Keratinocyte (primary cell): ENCODE data around the gene CLEC12A. TPM values are rescaled to one million over a fixed set of nuclear protein-coding genes. Genes with fewer than 3 reads are reported as not detected.

Experiments
- DNase-seq: peaks from one replicate; pipeline ENCODE4 v3.0.0-alpha.2; 2011; ENCODE audit warnings: low read depth, missing footprints, low spot score
- FAIRE-seq: peaks from 2 replicates; lab custom pipeline; 2011; peaks lifted over from hg19 to GRCh38; lab: Jason Lieb, UNC
- H2AFZ ChIP-seq: 2 replicates; pipeline ENCODE4 v1.6.0; 2012; ENCODE audit warnings: low read length, control low read depth, inconsistent platforms; ENCODE audit not compliant: control insufficient read depth
- H3K27ac ChIP-seq: 2 replicates; pipeline ENCODE4 v1.5.1; 2011; ENCODE audit warnings: low read length; ENCODE audit not compliant: control insufficient read depth, insufficient read depth
- H3K27me3 ChIP-seq: 3 replicates; pipeline ENCODE4 v1.6.0; 2011; ENCODE audit warnings: low read length; ENCODE audit not compliant: control insufficient read depth, insufficient read depth; ENCODE audit errors: extremely low read depth
- H3K36me3 ChIP-seq, 2 experiments: 2 replicates in 1 of 2; 3 replicates in 1 of 2; pipeline ENCODE4 v1.5.1; 2011; ENCODE audit warnings: low read length in 2 of 2, mild to moderate bottlenecking in 1 of 2; ENCODE audit not compliant: control insufficient read depth in 2 of 2, insufficient read depth in 2 of 2; ENCODE audit errors: extremely low read depth in 1 of 2
- H3K4me1 ChIP-seq: 3 replicates; pipeline ENCODE4 v1.5.1; 2011; ENCODE audit warnings: low read length; ENCODE audit not compliant: control insufficient read depth, insufficient read depth; ENCODE audit errors: extremely low read depth
- H3K4me2 ChIP-seq: 3 replicates; pipeline ENCODE4 v1.6.0; 2011; ENCODE audit warnings: low read depth, low read length; ENCODE audit not compliant: control insufficient read depth, insufficient read depth; ENCODE audit errors: extremely low read depth
- H3K4me3 ChIP-seq, 3 experiments: fragments of 200-600 bp in 1 of 3; sonication (generic) in 1 of 3; 2 replicates in 2 of 3; 3 replicates in 1 of 3; pipeline ENCODE4 v1.5.1; 2011 to 2016; ENCODE audit warnings: low read length in 3 of 3, mild to moderate bottlenecking in 3 of 3, control low read depth in 2 of 3, inconsistent platforms in 1 of 3, low read depth in 1 of 3, mixed read lengths in 1 of 3, mixed run types in 1 of 3, moderate library complexity in 1 of 3; ENCODE audit not compliant: control insufficient read depth in 2 of 3, insufficient read depth in 2 of 3; ENCODE audit errors: extremely low read depth in 1 of 3
- H3K79me2 ChIP-seq: 2 replicates; pipeline ENCODE4 v1.6.0; 2012; ENCODE audit warnings: low read length; ENCODE audit not compliant: control insufficient read depth, insufficient read depth
- H3K9ac ChIP-seq: 3 replicates; pipeline ENCODE4 v1.6.0; 2011; ENCODE audit warnings: low read length; ENCODE audit not compliant: control insufficient read depth, insufficient read depth; ENCODE audit errors: extremely low read depth
- H3K9me1 ChIP-seq: 3 replicates; pipeline ENCODE4 v1.6.0; 2011; ENCODE audit warnings: low read length; ENCODE audit not compliant: control insufficient read depth, insufficient read depth; ENCODE audit errors: extremely low read depth
- H3K9me3 ChIP-seq: 2 replicates; pipeline ENCODE4 v1.5.1; 2012; ENCODE audit warnings: low read depth, low read length; ENCODE audit not compliant: control insufficient read depth
- H4K20me1 ChIP-seq: 3 replicates; pipeline ENCODE4 v1.6.0; 2011; ENCODE audit warnings: low read length; ENCODE audit not compliant: control insufficient read depth, insufficient read depth; ENCODE audit errors: extremely low read depth
- EZH2 ChIP-seq: IDR thresholded peaks from one replicate; pipeline ENCODE4 v1.6.1; 2012; ENCODE audit warnings: inconsistent platforms, mild to moderate bottlenecking, low read length, moderate library complexity
- dilution Hi-C: fragments of 300-500 bp; cut with MboI; formaldehyde crosslinking; loops from one replicate; pipeline ENCODE4 v1.7.0; 2020; ENCODE audit warnings: low sequenced_read_pairs; ENCODE audit not compliant: extremely low pct_ligation_motif_present
- polyA plus RNA-seq, 5 experiments: library from polyadenylated mRNA; depleted of rRNA in 3 of 5; stranded (reverse) in 3 of 5; stranded (forward) in 1 of 5; unstranded in 1 of 5; fragments of >200 nt; gene quantifications; 1 replicate in 1 of 5; 2 replicates in 3 of 5; 3 replicates in 1 of 5; pipeline versions ENCODE4 v1.2.1 to v1.2.3, GENCODE V29; 2011 to 2012; ENCODE audit warnings: missing spikeins in 2 of 5, low read depth in 1 of 5, low replicate concordance in 1 of 5
- TF ChIP-seq, protein P1 (sequence below), 3 experiments: IDR thresholded peaks in 1 of 3; conservative IDR thresholded peaks in 1 of 3; optimal IDR thresholded peaks in 1 of 3; 2 replicates in 2 of 3; 3 replicates in 1 of 3; pipeline versions ENCODE3 to v1.5.1; 2011; ENCODE audit warnings: low read length in 3 of 3, mild to moderate bottlenecking in 3 of 3, moderate library complexity in 2 of 3, control low read depth in 1 of 3, inconsistent platforms in 1 of 3; ENCODE audit not compliant: insufficient read depth in 2 of 3; ENCODE audit errors: extremely low read depth in 1 of 3

The CLEC12A gene
- polyA plus RNA-seq, 1 donor (not counting 4 experiments of a cell fraction or from before 2014, with no cell fraction given), result not detected

- H3K9me1 ChIP-seq, result no peaks in the 10 kb centered on the region
- no peaks in the 10 kb centered on the region for H3K9me3 ChIP-seq
- no peak overlapping the region for H3K9ac ChIP-seq
- H4K20me1 ChIP-seq, result no peaks in the 10 kb centered on the region
- no peak overlapping the region for H2AFZ ChIP-seq
- dilution Hi-C loops, result no loop called here
- H3K4me1 ChIP-seq, result no peaks in the 10 kb centered on the region
- no peak overlapping the region for H3K4me2 ChIP-seq
- no peak for TF ChIP-seq EZH2
- TF ChIP-seq, protein P1, sequence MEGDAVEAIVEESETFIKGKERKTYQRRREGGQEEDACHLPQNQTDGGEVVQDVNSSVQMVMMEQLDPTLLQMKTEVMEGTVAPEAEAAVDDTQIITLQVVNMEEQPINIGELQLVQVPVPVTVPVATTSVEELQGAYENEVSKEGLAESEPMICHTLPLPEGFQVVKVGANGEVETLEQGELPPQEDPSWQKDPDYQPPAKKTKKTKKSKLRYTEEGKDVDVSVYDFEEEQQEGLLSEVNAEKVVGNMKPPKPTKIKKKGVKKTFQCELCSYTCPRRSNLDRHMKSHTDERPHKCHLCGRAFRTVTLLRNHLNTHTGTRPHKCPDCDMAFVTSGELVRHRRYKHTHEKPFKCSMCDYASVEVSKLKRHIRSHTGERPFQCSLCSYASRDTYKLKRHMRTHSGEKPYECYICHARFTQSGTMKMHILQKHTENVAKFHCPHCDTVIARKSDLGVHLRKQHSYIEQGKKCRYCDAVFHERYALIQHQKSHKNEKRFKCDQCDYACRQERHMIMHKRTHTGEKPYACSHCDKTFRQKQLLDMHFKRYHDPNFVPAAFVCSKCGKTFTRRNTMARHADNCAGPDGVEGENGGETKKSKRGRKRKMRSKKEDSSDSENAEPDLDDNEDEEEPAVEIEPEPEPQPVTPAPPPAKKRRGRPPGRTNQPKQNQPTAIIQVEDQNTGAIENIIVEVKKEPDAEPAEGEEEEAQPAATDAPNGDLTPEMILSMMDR (optimal IDR thresholded peaks at IDR 0.05 in 1 of 3, IDR thresholded peaks at IDR 0.05 in 1 of 3, conservative IDR thresholded peaks at IDR 0.05 in 1 of 3; ENCODE audit: extremely low read depth in 1 of 3, insufficient read depth in 2 of 3, low read length in 3 of 3), result no peak
- no peak for FAIRE-seq
- H3K4me3 ChIP-seq, result no peak overlapping the region
- no peaks in the 10 kb centered on the region for H3K79me2 ChIP-seq
- H3K27me3 ChIP-seq, result peaks cover 6% of the 10 kb centered on the region
- H3K27ac ChIP-seq, result no peak overlapping the region
- no peak for DNase-seq
- no peaks in the 10 kb centered on the region for H3K36me3 ChIP-seq
Observed at GRCh38 chr12:9947674-9948073, 23.5 kb upstream of the CLEC12A start.

GRCh38 chr12:9948606-9949296 is 22.5 kb upstream of the CLEC12A start:
- Histone ChIP-seq H3K4me3 (no peak overlapping the region), H3K4me1 (no peaks in the 10 kb centered on the region), H3K4me2 (no peak overlapping the region), H3K27ac (no peak overlapping the region), H3K79me2 (no peaks in the 10 kb centered on the region), H3K9me3 (no peaks in the 10 kb centered on the region), H4K20me1 (no peaks in the 10 kb centered on the region), H3K9ac (no peak overlapping the region), H2AFZ (no peak overlapping the region), H3K27me3 (no peaks in the 10 kb centered on the region), H3K36me3 (no peaks in the 10 kb centered on the region), H3K9me1 (no peaks in the 10 kb centered on the region)
- FAIRE-seq, result no peak
- TF ChIP-seq, protein P1 (optimal IDR thresholded peaks at IDR 0.05 in 1 of 3, IDR thresholded peaks at IDR 0.05 in 1 of 3, conservative IDR thresholded peaks at IDR 0.05 in 1 of 3; ENCODE audit: extremely low read depth in 1 of 3, insufficient read depth in 2 of 3, low read length in 3 of 3), result no peak
- TF ChIP-seq EZH2, result no peak
- DNase-seq, result no peak
- dilution Hi-C loops, result no loop called here
